Activated T-helper 1 cell treated with Interleukin-2 at 50 U/mL for 16 hours (primary cell): Measurements from ENCODE around the gene LEAP2.

ENCODE experiments used
- DNase-seq: peaks from one replicate; pipeline ENCODE4 v3.0.0-alpha.2; 2020; ENCODE audit warnings: low read depth

Gene LEAP2, protein sequence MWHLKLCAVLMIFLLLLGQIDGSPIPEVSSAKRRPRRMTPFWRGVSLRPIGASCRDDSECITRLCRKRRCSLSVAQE

DNA sequence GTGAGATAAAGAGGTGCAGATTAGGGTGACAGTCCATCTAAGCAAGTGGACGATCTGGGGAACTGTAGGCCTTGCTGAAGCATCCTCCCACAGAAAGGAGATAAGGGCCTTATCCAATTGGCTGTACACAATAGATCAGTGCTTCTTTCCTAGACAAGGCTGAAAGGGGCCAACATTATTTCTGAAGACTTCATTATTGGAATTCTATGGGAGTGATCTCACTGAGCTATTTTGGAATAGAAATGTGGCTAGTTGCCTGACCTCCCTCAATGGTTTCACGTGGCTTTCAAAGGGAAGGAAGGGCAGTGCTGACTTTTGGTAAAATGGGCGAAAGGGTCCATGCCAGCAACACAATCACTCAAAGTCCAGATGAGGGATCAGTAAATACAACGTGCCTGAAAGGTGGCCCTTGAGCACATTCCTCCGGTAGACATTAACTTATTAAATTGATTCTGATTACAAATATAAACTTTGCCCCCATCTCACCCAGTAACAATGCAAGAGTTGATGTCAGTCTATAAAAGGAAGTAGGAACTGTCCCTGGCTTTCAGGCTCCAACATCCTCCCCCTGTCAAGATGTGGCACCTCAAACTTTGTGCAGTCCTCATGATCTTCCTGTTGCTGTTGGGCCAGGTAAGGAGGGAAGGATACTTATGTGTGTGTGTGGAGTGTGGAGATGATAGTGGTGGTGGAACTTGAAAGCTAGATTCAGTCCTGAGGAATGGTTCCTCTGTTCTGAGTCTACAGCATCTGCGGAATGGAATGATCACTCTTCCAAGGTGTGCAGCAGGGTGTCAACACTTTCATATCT, at the start of gene LEAP2:
TSS of gene LEAP2 (plus strand) at position 550 of the 811 bp plus-strand sequence. CDS start at position 577, 27 bp downstream.
- no peak for DNase-seq

DNA sequence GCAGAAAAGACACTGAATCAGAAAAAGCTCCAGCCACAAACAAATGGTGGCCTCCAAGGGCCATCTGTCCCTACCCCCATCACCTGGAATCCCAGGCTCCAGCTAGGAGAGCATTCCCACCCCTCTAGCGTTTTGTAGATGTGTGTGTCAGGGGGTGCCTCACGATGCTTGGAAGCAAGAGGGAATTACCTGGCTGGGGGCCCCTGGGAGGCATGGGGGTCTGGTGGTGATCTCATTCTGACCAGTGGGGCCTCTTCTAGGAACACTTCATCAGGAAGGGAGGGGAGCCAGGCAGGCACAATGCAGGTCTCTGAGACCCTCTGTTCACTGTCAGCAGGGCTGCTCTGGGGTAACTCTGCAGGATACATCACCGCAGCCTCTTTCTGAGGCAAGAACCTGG, 49.0 kb upstream of the LEAP2 start:
- no peak for DNase-seq

DNA sequence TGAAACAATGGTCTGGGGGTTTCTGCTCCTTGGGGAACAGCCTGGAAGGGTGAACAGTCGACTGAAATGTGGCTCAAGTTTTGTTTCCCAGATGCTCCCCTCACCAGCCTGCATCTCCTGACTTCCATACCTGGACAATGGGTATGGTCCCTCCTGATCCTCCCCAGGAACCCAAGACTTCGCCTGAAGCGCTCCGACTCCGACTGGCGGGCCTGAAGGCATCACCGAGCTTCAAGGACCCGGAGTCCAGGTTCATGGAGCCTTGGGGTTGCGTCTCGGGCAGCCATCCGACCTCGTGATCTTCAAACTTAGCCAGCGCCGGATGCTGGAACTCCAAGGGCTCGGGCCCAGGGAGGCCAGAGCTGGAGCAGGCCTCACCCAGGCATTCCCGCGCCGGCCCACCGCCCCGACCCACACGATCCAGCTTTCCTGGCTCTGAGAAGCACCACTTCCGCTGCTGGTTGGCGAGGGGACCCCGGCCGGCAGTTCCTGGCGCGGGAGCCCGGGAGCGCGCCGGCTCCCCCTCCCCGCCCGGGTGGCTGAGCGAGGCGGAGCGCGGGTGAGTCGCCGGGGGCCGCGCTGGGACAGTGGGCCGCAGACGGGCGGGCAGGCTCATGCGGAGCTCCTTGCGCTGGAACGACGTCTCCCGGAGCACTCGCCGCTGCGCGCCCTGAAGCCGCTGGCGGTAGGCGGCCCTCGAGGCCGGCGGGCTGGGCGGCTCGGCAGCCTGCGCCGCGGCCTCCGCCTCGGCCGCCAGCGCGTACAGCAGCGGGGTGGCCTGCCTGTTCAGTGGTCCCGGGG, 48.2 kb upstream of the LEAP2 start:
- no peak for DNase-seq

DNA sequence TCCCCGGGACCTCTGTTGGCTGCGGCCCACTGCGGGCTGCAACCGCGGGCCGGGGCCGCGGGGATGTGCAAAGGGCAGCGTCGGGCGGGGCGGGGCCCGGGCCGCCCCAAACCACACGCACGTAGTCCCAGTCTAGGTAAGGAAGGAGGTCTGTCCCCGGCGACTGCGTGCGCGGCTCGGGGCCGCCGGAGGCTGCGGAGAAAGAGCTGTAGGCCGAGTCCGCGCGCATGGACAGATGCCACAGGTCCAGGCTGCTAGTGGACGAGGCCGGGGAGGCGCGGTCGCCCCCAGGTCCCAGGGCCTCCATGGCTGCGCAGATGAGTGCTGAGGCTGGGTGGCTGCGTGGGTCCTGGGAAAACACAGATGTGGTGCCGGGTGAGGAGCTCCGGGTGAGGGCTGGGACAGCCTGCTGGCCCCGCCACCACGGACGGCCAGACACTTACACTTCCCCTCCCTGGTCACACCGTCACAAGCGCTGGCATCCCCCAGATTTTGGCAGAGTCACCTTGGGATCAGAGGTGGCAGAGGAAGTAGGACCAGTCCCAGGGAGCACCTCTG, 47.6 kb upstream of the LEAP2 start:
- DNase-seq = no peak

DNA sequence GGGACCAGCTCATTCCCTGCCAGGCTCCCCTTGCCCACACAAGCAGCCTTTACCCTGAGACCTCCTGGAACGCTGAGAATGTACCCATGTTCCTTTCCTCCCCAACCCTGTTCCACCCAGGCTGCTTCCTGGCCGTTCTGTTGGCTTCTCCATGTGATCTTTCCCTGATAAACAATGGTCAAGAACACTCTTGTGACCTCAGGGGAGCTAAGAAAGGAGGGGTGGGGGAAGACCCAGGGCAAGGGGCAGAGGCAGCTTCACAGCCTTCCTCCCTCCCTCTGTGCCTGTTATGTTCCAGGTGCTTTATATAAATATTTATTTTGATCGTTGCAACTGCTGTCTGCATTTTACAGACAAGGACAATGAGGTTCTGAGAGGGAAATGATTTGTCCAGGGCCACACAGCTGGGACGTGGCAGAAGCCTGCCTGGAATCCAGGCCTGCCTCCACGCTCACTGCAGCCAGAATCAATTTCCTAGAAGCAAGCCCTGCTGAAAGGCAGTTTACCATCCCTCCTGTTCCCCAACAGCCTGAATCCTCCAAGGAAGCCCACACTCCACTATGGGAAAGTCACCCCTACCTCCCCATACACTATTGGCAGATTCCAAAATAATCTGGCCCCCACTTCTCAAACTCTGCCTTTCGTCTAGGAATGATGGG, 46.9 kb upstream of the LEAP2 start:
- no peak for DNase-seq

DNA sequence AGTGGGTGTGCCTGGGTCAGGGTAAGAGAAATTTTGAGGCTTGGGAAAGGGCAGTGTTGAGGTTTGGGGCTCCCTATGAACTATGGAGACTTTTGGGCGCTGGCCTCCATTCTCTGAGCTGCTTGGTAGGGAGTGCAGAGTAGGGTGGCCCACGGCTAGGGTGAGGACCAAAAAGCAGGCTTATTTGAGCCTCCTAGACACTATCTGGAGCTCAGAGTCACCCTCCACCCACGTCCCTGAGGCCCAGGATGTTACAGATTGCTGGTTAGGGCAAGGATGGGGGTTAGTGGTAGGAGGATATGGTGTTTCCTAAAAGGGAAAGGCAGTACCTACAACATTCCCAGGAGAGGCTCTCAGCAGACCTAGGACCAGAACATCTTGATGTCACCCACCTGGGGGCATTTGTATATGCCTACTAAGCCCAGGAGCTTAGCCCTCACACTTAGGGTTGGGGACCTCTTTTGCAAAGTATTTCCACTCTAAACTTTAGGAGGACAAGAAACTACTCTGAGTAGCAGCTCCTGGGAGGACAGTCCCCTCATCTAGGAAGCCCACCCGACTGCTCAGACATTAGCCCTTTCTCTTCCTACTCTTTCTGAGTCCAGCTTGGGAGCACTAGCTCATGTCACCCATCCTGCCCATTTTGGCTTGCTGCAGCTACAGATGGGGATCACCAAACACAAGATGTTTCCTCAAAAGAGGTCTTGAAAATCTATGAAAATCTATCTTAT, 45.4 kb upstream of the LEAP2 start:
- DNase-seq = no peak

DNA sequence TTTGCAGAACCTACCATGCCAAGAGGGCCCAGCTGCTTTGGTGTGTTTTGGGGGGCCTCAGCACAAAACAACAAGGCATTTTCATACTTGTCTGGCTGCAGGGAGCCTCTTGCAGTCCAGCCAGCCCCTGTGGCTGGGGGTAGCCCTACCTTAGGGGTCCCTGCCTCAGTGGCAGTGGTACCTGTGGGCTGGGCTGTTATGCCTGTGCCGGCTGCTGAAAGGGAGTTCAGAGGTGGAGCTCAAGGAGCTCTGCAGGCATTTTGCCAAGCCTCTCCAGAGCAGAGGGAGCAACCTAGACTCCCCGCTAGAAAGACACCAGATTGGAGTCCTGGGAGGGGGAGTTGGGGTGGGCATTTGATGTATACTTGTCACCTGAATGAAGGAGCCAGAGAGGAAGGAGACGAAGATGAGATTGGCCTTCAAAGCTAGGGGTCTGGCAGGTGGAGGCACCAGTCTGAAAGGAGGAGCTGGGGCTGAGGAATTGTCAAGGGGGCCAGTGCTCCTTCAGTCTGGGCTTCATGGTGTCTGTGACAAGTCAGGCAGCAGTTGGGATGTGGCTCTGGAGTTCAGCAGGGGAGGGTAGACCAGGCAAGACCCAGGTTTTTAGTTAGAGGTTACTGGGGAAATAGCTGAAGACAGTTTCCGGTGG, 44.5 kb upstream of the LEAP2 start:
- DNase-seq = no peak

DNA sequence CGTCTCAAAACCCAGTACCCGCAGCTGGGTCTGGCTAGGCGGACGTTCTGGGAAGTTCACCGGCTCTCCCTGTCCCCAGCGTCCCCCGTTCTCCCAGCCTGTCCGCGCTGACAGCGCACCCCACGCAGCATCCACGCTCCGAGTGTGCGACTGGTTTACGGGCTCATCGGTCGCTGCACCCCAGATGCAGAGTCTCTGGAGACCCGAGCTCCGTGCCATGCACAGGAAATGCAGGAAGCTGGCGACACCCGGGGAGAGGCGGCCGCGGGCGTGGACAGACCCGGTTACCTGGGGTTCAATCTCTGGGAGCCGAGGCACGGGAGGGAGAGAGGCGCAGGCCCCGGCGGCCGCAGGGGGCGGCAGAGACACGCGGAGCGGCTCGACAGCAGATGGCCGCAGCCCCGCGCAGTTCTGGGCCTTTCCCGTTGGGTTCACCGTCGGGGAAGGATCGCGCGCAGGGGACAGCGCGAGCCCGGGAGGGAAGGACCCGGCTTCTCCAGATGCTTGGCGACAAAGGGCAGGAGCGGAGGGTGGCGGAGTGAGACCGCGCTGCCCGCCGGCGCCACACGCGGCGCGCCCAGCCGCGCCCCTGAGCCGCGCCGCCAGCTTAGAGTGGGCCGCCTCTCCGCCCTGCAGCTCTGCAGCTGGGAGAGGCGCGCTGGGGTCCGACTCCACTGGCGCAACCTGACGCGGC, 43.6 kb upstream of the LEAP2 start:
- peak; percentile 43 for DNase-seq

DNA sequence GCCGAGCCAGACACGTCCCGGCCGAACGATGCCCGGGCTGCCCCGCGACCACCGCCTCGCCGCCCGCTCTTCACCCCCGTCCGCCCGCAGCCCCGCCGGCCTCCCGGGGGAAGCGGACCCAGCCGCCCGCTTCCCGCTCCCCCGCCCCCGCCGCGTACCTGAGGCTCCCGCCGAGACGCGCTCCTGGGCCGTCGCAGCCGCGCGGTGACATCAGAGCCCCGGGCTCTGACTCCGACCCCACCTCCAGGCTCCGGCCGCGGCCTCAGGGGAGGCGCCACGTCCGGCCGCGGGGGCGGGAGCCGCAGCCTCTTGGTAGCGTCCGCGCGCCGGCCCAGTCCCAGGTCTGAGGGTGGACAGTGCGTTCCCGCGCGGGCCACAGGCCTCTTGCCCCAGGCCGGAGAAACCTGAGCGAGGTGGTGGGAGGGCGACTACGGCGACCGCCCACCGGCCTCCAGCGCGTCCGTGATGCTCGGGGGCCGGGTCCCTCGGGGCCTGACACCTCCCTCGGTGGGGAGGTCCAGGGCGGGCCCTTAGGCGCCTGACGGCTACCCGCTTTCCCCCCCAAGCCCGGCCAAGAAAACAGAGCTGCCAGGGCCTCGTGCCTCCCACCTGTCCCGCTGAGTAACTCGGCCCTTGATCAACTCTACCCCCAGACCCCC, 42.9 kb upstream of the LEAP2 start, which contains the start of gene SHROOM1:
TSS of gene SHROOM1 (minus strand) at position 212 of the 659 bp plus-strand sequence. CDS start 4,507 bp downstream, outside the sequence.
- no peak for DNase-seq

DNA sequence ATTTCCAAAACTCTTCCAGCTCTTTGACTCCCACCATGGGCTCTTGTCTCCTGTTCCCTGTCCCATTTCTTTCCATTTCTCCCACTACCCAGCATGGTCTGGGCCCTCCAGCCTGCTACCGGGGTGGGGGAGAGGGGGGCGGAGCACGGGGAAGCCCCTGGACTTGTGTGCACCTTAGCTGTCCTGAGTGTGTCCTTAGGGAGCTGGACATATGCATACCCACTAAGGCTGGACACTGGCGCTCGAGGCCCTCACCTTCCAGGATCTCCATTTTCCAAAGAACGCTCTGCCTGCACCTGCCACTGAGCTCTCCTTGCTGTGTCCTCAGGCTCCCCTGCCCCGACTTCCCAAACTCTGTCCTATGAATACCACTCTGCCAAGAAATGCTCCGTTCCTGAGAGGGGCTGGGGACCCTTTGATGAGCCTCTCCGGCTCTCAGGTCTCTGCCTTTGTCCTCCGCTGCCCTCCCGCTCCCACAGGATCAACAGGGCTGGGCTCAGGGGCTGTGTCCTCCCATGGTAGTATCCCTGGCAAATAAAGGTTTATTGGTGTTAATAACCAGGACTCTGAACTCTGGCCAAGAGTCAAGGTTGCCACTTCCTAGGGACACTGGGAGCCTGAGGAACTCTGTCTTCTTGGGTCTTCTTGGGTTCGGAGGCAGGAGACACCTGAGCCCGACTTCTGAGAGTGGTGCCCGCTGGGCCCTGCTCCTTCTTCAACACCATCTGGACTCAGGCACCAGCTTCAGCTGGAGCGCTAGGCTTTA, 42.2 kb upstream of the LEAP2 start:
- no peak for DNase-seq

DNA sequence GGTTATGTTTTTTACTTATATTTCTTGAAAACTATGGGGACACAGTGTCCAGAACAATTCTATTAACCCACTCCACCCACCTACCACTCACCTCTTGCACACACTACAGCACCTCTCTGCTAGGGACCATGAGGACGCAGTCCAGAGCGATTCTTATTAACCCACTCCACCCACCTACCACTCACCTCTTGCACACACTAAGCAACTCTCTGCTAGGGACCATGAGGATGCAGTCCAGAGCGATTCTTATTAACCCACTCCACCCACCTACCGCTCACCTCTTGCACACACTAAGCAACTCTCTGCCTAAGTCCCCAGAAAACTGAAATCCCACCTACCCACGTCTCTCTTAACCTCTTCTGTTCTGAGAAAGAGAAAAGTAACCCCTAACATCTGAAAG, 40.9 kb upstream of the LEAP2 start:
- DNase-seq = no peak

DNA sequence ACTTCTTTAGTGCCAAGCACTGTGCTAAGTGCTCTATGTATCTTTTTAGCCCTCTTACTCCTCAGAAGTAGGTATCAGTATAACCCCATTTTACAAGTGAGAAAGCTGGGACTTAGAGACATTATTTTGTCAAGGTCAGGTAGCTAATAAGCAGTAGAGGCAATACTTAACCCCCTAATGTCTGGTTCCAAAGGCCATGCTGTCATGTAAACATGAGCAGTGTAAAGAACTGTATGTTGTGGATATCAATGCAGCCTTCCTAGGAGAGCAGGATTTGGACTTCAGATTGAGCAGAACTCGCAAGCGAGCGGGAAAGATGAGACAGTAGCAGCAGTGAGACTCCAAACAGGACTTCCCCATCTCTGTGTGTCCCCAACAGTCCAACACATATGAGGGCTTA, 39.4 kb upstream of the LEAP2 start:
- DNase-seq = no peak

DNA sequence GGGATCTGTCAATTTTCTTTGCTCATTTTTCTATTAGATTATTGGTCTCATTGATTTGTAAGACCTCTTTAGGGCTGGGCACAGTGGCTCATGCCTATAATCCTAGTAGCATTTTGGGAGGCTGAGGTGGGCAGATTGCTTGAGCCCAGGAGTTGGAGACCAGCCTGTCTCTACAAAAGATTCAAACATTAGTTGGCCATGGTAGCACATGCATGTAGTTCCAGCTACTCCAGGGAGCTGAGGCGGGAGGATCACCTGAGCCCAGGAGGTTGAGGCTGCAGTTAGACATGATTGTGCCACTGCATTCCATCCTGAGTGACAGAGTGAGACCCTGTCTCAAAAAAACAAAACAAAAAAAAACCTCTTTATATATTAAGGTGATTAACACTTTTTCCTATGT, 36.6 kb upstream of the LEAP2 start:
- DNase-seq = no peak

DNA sequence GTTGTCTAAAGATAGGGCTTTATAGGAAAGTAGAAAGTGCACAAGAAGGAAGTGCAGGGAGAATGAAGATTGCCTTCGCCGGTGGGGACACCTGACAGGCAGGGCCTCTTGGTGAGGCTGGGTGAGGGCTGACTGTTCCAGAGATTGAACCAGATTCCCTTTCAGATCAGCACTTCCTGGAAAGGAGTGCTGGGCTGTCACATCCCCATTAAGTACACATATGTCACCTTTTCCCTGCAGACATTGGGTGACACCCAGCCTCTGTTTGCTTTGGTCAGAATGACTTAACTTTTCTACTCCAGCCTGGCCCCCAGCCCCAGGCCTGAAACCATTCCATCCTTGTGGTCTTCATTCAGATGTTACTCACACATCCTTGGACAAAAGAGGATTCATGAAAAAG, 35.6 kb upstream of the LEAP2 start:
- DNase-seq = no peak

DNA sequence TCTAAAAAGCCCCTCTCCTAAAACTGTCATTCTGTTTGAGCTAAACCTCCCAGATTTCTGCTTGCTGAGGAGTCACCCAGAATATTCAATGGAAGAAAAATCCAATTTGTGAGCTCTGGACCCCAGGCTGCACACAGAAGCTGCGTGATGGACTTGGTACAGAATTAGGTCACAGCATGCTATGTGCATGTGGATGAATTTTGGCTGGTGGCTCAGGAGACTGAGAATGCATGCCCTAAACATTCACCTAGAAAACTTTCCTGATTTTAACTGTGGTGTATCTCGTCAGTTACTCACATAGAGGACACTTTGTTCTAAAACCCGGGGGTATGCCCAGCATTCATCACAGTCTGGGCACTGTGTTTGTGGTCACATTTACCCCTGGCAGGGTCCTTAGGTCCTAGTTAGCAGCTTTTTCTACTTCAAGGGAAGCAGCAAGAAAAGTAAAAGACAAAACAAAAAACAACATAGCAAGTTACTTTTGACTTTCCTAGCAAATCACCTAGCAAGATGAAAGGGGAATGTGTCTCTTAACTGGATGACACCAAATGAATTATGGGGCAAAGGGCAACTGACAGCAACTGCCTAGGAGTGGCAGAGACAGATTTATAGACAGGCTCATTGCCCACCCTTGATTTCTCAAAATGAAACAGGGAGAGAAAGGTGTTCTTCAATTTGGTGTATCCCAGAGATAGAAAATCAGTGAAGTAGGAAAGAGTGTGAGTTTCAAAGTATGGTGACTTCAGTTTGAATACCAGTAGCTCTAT, 34.8 kb upstream of the LEAP2 start:
- no peak for DNase-seq

DNA sequence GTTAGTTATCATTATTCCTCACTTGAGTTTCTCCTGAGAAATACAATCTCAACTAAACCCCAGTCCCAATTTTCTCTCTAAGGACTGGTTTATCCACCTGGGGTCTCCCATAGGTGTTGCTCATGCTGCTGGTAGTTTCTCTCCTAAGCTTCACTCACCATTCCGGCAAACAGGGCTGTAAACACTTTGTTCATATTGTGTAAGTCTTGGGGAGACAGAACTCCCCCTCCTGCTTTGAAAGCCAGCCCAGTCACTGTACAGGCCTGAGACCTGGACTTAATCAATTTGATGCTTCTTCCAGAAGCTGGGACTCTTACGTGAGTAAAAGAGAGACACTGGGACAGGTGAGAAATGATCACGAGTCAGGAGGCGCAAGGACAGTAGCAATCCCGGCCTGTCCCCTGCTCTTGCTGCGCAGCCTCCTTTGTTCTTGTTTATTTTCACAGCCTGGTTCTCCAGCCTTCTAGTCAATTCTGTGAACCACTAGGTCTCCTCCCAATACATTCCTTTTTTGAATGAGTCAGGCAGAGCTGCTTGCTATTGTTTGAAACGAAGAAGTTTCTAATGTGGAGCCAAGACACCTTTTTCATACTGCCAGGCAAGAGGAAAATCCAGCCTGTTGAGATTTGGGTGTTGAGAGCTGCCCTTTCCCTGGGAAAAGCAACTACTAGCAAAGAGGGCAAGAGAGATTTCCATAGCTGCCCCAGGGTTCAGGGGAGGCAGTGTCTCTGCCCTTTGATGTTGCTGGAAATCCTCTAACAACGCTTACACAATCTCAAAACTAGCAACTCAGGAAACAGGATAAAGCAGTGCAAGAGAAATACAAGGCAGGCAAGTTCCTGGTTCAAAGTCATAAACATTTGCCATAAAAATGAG, 33.8 kb upstream of the LEAP2 start:
- no peak for DNase-seq

DNA sequence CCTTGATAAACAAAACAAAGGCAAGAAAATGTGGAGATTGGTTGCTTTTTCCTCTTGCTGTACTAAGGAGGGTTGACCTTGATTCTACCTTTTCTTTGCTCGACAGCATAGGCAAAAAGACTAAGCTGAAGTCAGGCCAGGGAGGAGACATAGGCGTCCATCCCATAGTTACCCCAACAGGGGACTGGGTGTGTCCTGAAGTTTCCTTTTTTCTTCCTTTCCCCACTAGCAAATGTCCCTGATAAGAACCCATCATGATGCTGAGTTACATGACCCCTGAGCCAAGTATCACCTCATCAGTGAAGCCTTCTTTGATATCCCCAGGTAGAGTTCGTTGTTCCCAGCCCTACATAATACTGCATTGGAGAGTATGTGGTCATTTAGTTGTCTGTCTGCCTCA, 33.2 kb upstream of the LEAP2 start:
- no peak for DNase-seq
